ENCODE measurements around the gene ATP9B.

The ATP9B gene

GRCh38 chr18:79058007-79058406 is 11.2 kb upstream of the ATP9B start:
- peak; percentile 38 for DNase-seq (ENCODE audit: low read depth)
- no peak for TF ChIP-seq CTCF (IDR thresholded peaks at IDR 0.05; ENCODE audit: low read depth, low read length, missing control alignments)
- H3K4me3 ChIP-seq (ENCODE audit: low read depth, low read length): no peak overlapping the region

DNA sequence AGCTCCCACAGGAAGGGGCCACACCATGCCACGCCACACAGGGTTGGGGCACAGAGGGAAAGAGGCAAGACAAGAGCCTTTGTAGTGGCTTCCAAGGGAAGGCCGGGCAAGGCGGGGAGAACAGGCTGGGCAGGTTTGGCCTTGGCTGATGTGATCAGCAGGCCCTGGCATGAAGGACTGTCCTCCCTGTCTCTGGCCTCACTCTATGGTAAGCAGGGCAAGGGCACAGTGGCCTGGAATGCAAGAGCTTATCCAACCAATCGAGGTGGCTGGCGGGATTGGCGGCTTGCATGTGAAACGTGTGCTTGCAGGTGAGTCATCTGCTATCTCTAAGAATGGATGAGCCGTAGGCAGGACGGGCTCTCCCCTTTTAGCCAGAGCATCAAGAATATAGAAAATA is 6.4 kb upstream of the ATP9B start:
- TF ChIP-seq CTCF (IDR thresholded peaks at IDR 0.05; ENCODE audit: low read depth, low read length, missing control alignments): no peak
- DNase-seq (ENCODE audit: low read depth): no peak
- no peak overlapping the region for H3K4me3 ChIP-seq (ENCODE audit: low read depth, low read length)

GRCh38 chr18:79064228-79064627 is 5.0 kb upstream of the ATP9B start:
- no peak for TF ChIP-seq CTCF (IDR thresholded peaks at IDR 0.05; ENCODE audit: low read depth, low read length, missing control alignments)
- no peak overlapping the region for H3K4me3 ChIP-seq (ENCODE audit: low read depth, low read length)
- no peak for DNase-seq (ENCODE audit: low read depth)

- TF ChIP-seq CTCF (IDR thresholded peaks at IDR 0.05; ENCODE audit: low read depth, low read length, missing control alignments): no peak
- H3K4me3 ChIP-seq (ENCODE audit: low read depth, low read length): no peak overlapping the region
- no peak for DNase-seq (ENCODE audit: low read depth)
Observed at GRCh38 chr18:79065802-79066201, 3.4 kb upstream of the ATP9B start.

- no peak for DNase-seq (ENCODE audit: low read depth)
- no peak for TF ChIP-seq CTCF (IDR thresholded peaks at IDR 0.05; ENCODE audit: low read depth, low read length, missing control alignments)
- no peak overlapping the region for H3K4me3 ChIP-seq (ENCODE audit: low read depth, low read length)
Observed at GRCh38 chr18:79067611-79068010, 1.6 kb upstream of the ATP9B start.

GRCh38 chr18:79068341-79068936 is 755 bp upstream of the ATP9B start:
- no peak for TF ChIP-seq CTCF (IDR thresholded peaks at IDR 0.05; ENCODE audit: low read depth, low read length, missing control alignments)
- peak overlapping the region; percentile 93 for H3K4me3 ChIP-seq (ENCODE audit: low read depth, low read length)
- no peak for DNase-seq (ENCODE audit: low read depth)

DNA sequence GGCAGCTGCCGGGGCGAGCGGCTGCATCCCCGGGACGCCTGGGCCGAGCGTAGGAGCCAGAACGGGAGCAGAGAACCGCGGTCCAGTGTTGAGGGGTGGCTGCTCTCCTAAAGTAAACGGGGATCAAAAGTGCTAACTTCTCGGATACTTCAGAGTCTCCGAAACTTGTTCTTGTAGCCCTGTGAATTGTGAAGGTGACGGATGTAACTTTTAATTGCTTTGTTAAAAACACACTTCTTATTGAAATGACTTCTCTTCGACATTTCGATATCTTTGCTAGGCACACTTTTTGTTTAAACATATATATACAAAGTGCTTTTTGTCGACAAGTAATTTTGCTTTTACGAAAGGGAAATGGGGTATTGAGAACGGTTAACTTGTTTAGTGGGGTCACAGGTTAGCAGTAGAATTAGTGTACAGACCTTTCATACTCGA is 540 bp downstream of the ATP9B start:
- H3K4me3 ChIP-seq (ENCODE audit: low read depth, low read length): peak overlapping the region; percentile 93
- no peak for TF ChIP-seq CTCF (IDR thresholded peaks at IDR 0.05; ENCODE audit: low read depth, low read length, missing control alignments)
- DNase-seq (ENCODE audit: low read depth): no peak

Measured in GM12864 (cell line).